ENCODE measurements around the gene ZIM2. TPM values are rescaled to one million over a fixed set of nuclear protein-coding genes. Genes with fewer than 3 reads are reported as not detected.

Gene ZIM2
- total RNA-seq, 1 donor from 2014 or later, result 1.7 TPM

DNA sequence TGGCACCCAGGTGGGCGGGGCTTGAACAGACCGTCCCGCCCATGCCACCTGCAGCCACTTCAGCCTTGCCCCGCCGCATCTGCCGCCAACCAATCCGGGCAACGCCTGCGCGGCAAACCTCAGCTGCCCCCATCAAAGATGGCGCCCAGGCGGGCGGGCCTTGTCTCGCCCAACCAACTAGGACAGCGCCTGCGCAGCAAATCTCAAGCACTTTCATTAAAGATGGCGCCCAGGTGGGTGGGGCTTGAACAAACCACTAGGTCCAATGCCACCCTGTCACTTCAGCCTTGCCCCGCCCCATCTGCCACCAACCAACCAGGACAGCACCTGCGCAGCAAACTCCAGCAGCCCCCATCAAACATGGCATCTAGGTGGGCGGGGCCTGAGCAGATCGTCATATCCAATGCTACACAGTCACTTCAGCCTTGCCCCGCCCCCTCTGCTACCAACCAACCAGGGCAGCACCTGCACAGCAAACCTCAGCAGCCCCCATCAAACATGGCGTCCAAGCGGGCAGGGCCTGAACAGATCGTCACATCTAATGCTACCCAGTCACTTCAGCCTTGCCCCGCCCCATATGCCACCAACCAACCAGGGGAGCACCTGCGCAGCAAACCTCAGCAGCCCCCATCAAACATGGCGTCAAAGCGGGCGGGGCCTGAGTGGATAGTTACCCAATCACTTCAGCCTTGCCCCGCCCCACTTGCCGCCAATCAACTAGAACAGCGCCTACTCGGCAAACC is 1.4 kb downstream of the ZIM2 start:
- peak; percentile 99 for DNase-seq

DNA sequence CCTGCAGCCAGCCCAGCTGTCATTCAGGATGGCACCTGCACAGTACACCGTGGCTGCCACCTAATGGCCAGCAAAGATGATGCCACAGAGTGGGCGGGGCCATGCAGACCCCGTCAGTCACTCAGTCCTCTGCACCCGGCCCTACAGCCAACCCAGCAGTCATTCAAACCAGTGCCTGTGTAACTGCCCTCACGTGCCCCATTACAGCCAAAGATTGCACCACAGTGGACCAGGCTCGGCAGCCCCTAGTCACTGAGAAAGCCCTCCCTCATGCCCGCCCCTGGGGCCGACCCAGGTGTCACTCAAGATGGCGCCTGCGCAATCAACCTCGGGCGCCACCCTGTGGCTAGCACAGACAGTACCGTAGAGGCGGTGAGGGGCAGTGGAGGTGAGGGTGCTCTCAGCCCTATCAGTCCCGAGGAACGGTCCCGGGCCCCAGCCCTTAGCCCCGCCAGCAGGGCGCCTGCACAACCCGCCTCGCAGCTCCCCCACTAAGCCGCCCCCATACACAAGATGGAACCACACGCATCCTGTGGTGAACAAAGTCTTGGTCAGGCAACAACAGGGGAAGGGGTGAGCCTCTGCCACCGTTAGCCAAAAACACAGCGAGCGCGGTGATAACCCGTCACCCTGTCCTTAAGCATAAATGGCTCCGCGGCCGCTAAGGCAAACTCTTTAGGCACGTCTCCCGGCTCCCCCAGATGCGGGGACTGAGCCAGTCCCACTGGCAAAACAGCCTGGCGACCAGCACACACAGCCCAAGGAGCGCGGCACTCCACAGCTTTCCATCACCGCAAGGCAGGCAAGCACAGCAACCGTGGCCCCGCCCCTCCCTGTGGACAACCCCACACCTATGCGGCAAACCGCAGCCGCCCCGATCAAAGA is 2.3 kb downstream of the ZIM2 start:
- DNase-seq, result peak; percentile 90

GRCh38 chr19:56837492-56838023 is 3.0 kb downstream of the ZIM2 start:
- DNase-seq, result peak; percentile 74

DNA sequence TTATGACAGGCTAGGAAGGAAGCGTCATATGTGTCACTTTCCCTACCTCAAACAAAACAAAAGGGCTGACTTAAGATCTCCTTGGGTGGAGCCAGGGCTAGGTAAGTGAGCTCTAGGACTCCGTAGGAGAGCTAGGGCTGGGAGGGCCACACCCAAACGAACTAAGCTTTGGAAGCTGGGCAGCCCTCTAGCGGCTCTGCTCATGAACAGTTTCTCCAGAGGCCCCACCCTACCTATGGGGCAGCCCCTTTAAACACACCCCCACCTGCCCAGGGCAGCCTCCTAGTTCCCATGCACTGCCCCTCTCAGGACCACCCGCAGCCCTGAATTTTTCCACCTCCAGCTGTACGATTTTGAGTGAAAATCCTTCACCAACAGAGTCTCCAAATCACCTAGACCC is 3.5 kb downstream of the ZIM2 start:
- DNase-seq, result no peak

DNA sequence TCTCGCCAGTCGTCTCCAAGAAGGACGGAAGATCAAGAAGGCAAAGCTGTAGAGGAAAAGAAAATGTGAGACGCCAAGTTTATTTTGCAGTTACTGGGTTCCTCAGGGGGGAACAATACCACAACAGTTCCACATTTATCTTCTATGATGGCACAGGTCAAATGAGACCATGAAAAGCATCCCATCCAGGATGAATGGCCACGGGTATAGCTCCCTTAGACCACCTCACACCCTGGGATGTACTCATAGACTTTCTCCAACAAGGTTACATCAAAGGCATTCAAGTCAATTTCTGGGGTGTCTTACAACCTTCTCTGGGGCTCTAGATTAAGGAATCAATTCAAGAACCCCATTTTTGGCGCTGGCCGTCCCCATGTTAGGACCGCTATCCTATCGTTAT is 4.5 kb downstream of the ZIM2 start:
- DNase-seq, result no peak

DNA sequence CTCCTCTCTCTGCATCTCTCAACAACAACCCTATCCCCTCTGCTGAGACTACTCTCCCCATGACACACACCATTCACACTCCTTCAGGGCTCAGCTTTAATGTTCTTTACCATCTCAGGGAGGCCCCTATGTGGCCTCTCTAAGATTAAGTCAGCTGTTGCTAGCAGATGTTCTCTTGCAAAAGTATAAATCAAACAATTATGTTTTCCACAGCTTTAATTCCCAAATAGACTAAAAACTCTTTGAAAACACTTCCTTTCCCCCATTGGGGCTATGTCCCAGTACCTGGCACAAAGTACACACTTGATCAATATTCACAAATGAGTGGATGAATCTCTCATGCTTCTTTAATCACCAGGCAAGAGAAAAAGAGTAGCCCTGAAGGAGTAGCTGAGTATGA is 5.1 kb downstream of the ZIM2 start:
- DNase-seq, result no peak

GRCh38 chr19:56834564-56835375 is 5.8 kb downstream of the ZIM2 start:
- no peak for DNase-seq

DNA sequence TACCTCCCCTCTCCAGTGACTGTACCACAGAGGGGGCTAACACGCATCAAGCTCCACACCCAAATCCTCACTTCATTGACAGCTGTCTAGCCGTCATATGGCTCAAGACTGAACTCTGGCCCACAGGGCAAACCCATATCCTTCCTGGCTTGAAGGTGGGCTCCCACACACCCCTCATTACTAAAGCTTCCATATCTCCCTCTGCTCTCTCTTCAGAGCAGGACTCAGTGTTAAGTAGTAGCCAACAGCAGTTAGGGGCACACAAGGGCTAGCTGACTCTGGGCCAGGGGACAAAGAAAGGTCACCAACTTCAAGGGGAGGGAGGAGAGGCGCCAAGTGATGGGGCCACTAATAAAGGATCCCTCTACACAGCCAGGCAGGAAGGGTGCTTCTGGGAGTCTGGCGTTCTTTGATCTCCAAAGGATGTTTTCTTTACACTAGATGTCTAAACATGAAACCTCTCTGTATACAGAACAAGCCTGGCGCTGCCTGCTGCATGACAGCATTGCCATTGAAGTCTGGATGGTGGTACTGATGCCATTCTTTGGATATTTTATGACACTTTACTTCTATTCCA is 8.1 kb downstream of the ZIM2 start:
- no peak for DNase-seq

- DNase-seq, result no peak
These were observed 9.3 kb downstream of the ZIM2 start for GRCh38 chr19:56831255-56831654.

- no peak for DNase-seq
These were observed 10.9 kb downstream of the ZIM2 start for GRCh38 chr19:56829596-56829995.

GRCh38 chr19:56827708-56828107 is 12.8 kb downstream of the ZIM2 start:
- DNase-seq, result no peak

DNA sequence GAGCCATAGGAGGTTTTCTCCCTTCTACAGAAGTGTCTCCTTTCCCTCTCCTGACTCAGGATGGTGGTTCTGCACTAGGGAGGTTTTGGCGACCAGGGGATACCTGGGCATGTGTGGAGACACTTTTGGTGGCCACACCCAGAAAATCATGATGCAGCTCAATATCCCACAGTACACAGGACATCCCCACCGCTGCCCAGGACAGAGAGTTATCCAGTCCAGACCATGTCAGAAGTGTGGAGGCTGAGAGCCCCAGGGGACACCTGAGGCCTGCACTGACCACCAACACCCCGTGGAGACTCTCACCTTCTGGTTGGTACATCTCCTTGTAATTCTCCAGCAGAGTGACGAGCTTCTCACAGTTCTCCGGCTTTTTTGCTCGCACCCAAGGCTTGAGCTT is 16.6 kb downstream of the ZIM2 start:
- no peak for DNase-seq

- no peak for DNase-seq
These were observed 17.1 kb downstream of the ZIM2 start for GRCh38 chr19:56823417-56823816.

GRCh38 chr19:56822755-56823154 is 17.8 kb downstream of the ZIM2 start:
- DNase-seq, result no peak

DNA sequence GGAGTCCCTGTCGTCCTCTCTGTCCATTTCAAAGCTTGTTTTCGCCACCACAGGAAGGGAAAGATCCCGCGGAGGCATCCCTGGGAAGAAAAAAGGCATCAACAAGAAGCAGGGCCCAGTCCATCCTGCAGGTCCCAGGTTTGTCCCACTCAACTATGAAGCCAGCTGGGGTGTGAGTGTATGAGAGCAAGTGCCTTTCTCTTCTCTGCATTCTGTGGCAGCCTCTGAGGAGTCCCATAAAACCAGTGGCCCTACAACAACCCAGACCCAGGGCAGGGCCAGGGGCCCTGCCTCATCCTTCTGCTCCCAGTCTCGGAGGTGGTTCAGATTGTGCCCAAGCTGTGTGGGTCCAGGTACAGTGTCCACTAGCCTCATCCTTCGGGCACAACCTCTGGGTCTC is 18.9 kb downstream of the ZIM2 start:
- DNase-seq, result no peak

GRCh38 chr19:56821209-56821608 is 19.3 kb downstream of the ZIM2 start:
- DNase-seq, result no peak

- DNase-seq, result no peak
These were observed 21.4 kb downstream of the ZIM2 start for GRCh38 chr19:56819166-56819565.

DNA sequence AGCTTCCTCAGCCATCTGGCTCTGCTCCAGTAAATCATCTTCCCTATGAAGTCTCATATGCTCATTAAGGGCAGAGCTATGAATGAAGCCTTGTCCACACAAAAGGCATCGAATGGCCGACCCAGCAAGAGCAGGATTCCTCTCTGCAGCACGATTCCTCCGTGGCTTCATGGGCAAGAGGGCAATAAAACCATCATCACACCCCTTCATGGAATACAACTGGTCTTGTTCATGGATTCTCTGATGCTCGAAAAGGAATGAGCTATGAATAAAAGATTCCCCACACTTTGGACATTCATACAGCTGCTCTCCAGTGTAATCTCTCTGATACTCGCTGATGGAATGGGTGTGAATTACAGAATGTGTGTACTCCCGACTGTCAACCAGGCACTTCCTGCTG is 25.9 kb downstream of the ZIM2 start:
- DNase-seq, result no peak

DNA sequence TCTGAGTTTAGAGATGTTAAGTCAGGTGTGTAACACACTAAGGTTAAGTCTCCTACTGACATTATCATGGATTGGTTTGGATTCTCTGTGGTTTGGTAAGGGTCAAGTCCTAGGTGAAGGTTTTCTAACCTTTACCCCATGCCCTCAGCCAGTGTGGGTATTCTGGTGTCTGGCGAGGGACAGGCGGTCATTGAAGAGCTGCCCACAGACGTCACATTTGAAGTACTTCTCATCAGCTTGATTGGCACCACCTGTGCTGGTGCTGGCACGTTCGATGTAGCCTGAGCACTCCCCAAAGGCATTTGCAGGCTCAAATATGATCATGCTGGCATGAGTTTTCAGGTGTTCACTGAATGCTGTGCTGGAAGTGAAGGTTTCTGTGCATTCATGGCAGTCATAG is 27.0 kb downstream of the ZIM2 start:
- DNase-seq, result no peak

GRCh38 chr19:56811480-56811879 is 29.0 kb downstream of the ZIM2 start:
- no peak for DNase-seq

DNA sequence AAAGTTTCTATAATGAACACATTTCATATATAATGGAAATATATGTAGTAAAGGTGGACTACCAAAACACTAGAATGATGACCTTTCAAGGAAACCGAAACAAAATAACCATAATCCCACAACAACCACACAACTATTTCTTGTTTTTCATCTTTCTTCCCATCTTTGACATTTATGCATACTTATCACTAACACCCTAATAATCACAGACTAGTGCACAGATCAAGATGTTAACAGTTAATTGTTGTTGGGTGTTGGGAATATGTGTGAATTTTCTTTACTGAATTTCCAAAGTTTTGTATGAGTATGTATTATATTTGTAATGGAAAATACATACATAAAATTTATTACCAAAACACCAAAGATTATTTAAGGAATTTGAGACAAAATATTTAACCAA is 30.3 kb downstream of the ZIM2 start:
- no peak for DNase-seq

DNA sequence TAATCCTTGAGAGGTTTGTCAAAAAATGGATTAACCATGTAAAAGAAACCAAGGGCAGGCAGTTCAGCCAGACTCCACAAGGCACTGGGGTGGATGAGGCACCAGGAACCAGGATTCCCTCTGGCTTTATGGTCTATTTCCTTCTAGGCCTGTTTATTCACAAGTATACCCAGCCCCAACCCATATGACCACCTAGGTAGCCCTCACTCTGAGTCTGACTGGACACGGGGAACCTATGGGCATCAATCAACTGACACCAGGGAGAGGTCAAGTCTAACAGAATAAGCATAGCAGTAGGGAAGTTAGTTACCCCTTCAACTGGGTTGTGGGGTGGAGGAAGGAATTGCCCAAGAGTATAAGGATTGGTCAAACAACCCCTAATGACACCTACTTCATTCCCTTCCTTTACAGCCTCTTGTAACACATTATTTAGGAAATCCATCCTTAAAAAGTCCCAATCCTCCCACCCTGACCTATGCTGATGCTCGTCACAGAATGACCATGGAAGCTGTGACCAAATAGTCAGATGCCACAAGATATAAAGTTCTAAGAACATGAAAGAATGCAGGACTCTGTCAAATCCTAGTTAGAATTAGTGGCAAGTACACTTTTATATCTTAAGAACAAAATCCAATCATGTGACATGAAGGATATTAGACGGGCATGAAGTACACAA is 31.7 kb downstream of the ZIM2 start:
- DNase-seq, result no peak
